ENCODE data around the gene MBD5. TPM values are rescaled to one million over a fixed set of nuclear protein-coding genes. Genes with fewer than 3 reads are reported as not detected.

The MBD5 gene
- total RNA-seq, 1 experiment from 2014 or later: 12.6 TPM

DNA sequence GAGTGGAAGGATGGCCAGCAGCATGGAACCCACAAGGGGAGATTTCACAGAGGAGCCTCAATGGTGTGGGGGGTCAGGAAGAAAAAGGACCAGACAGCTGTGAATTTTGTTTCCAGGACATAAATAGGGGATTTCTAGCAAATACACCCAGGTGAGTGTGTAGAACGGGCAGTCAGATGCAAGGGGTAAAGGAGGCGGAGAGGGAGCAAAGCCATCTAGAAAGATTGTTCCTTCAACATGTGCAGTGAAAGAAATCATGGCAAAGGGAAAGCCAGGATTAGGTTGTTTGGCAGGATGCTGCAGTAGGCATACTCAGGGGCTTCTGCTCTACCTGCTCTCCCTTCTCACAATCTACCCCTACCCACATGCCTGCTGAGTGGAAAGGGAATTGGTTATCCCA is 504.2 kb downstream of the MBD5 start:
- no peak overlapping the region for H3K27ac ChIP-seq
- DNase-seq (ENCODE audit: low read depth in 1 of 2, low spot score in 2 of 2): no peak
- H3K4me3 ChIP-seq: no peak overlapping the region
- H3K27me3 ChIP-seq (replicated peaks): no peaks in the 10 kb centered on the region
- no peaks in the 10 kb centered on the region for H3K9me3 ChIP-seq (replicated peaks)
- no peaks in the 10 kb centered on the region for H3K36me3 ChIP-seq
- H3K4me1 ChIP-seq (replicated peaks): no peaks in the 10 kb centered on the region

DNA sequence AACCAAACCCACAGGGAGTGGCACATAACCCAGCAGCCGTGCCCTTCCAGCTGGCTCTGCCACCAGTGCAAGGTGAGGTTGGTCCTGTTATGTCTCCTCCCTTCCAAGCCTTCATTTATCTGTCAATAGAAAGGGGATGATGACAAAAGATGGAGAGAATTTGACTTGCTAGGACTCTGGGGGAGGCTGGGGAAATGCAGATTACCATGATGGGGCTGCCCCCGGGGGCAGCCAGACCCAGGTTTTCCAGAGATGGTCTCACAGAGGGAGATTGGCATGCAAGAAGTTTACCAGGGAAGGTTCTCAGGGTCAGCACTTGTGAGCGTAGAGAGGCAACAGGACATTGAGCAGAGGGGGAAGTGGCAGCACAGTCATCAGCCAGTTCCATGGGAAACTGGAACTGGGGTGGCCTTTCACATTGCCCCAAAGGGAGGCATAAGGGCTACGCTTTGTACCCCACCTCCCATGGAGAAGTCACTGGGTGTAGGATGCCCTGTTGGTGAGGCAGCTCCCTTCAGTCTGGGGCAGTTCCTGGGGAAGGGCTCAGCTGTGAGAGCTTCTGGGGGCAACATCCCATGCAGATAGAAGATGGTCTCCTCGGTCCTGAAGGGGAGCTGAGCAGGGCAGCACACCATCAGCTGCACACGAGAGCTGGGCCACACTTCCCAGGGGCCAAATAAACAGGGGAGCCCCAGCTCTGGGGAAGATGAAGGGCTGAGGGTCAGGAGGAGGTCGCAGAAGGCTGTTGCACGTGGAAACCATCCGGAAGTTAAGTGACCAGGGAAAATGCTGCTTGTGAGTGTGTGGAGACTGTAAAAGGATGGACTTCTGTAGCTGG is 505.8 kb downstream of the MBD5 start:
- Histone ChIP-seq H3K36me3 (no peaks in the 10 kb centered on the region), H3K27ac (no peak overlapping the region), H3K4me3 (no peak overlapping the region), H3K4me1 (replicated peaks) (no peaks in the 10 kb centered on the region), H3K9me3 (replicated peaks) (no peaks in the 10 kb centered on the region), H3K27me3 (replicated peaks) (no peaks in the 10 kb centered on the region)
- DNase-seq (ENCODE audit: low read depth in 1 of 2, low spot score in 2 of 2): peak in 1 of 2 experiments; percentile 19

DNA sequence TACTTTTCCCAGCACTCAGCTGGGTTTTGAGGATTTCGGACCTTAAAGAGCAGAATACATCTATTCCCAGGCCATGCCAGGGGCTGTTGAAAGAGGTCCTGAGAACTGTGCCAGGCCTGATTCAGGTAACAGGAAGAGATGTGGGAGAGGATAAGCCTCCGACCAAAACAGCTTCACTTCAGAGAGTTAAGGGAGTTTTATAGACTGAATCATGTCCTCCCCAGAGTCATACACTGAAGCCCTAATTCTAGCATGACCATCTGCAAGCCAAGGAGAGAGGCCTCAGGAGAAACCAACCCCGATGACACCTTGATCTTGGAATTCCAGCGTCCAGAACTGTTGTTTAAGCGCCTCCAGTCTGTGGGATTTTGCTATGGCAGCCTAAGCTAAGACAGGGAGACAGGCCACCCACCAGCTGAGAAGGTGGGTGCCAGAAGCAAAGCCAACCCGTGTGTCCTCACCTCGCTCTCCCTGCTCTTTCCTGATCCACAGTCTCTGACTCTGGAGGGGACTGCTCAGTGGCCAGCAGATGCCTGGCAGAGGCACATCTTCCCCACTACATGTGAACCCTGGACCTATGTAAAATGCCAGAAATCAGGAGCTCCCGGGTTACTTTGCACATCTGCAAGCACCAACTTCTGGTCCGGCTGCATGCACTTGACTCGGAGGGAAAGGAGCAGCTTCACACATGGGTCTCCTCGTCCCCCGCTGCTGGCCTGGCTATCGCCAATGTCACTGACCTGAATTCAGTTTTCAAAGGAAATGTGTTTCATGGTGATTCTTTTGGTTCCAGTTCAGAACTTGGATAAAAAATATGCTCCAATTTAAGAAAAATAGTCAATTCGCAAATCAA is 506.8 kb downstream of the MBD5 start:
- no peaks in the 10 kb centered on the region for H3K36me3 ChIP-seq
- no peaks in the 10 kb centered on the region for H3K4me1 ChIP-seq (replicated peaks)
- no peak overlapping the region for H3K4me3 ChIP-seq
- no peaks in the 10 kb centered on the region for H3K9me3 ChIP-seq (replicated peaks)
- no peaks in the 10 kb centered on the region for H3K27me3 ChIP-seq (replicated peaks)
- DNase-seq (ENCODE audit: low read depth in 1 of 2, low spot score in 2 of 2): peak in 1 of 2 experiments; percentile 21
- no peak overlapping the region for H3K27ac ChIP-seq

DNA sequence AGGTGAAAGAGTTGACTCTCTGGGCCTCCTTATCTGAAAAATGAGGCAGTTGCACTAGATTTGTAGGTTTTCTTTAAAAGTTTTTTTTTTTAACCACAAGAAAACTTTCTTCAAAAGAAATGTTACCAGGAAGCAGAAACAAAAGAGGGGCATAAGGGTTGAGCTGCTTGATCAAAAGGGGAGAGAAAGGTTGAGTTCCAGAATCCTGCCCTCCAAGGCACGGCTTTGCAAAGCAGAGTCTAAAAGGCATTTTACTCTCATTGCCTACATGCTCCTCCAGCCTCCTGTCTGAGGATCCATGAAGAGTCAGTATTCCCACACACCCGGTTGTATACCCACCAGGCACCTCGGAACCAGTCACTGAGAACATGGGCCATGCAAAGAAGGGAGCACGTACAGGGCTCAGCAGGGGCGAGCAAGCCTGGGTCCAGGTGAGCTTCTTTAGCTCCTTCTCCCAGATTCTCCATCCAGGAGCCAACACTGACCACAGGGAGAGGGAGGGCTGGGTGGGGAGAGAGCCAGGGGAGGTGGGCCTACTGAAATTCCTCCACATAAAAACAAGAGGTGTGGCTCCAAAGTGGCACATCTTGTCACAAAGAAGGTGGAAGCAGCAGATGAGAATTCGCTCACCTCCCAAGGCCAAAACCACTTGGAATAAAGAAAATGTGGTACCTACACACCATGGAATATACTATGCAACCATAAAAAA is 507.6 kb downstream of the MBD5 start:
- H3K36me3 ChIP-seq: no peaks in the 10 kb centered on the region
- H3K9me3 ChIP-seq (replicated peaks): no peaks in the 10 kb centered on the region
- H3K27me3 ChIP-seq (replicated peaks): no peaks in the 10 kb centered on the region
- peak in 1 of 2 experiments; percentile 22 for DNase-seq (ENCODE audit: low read depth in 1 of 2, low spot score in 2 of 2)
- H3K4me3 ChIP-seq: no peak overlapping the region
- no peaks in the 10 kb centered on the region for H3K4me1 ChIP-seq (replicated peaks)
- H3K27ac ChIP-seq: no peak overlapping the region

DNA sequence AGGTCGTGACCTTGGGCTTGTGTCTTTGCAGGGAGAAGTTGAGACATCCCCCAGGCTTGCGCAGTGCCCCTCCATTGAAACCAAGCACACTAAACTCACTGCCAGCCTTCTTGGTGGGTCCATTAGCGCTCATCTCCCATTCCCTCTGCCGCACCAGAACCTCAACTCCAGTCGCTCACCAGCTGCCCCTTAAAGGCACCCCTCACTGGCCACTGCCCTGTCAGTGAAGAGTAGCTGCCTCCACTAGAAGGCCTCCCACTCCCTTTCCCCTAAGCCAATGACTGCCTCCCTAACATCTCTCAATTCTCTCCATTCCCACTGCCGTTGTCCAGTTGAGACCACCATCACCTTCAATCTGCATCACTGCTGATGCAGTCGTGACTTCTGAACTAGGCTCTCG is 508.9 kb downstream of the MBD5 start:
- Histone ChIP-seq H3K4me3 (no peak overlapping the region), H3K9me3 (replicated peaks) (no peaks in the 10 kb centered on the region), H3K27me3 (replicated peaks) (no peaks in the 10 kb centered on the region), H3K27ac (no peak overlapping the region), H3K36me3 (no peaks in the 10 kb centered on the region), H3K4me1 (replicated peaks) (no peaks in the 10 kb centered on the region)
- DNase-seq (ENCODE audit: low read depth in 1 of 2, low spot score in 2 of 2): peak in 1 of 2 experiments; percentile 25

DNA sequence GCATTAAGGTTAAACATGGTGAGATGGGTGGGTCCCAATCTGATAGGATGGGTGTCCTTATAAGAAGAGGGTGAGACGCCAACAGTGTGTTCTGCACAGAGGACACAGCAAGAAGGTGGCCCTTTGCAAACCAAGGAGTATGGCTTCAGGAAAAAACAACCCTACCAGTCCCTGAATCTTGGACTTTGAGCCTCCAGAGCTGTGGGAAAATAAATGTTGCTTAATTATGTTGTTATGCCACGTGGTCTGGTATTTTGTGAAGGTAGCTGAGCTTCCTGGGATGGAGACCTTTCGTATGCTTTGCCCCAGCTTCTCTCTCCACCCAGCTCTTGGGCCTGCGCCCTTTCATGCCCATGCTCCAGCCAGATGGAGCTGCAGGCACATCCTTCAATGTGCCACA is 509.5 kb downstream of the MBD5 start:
- Histone ChIP-seq H3K27ac (no peak overlapping the region), H3K9me3 (replicated peaks) (no peaks in the 10 kb centered on the region), H3K4me3 (no peak overlapping the region), H3K4me1 (replicated peaks) (no peaks in the 10 kb centered on the region), H3K27me3 (replicated peaks) (no peaks in the 10 kb centered on the region), H3K36me3 (no peaks in the 10 kb centered on the region)
- DNase-seq (ENCODE audit: low read depth in 1 of 2, low spot score in 2 of 2): no peak

DNA sequence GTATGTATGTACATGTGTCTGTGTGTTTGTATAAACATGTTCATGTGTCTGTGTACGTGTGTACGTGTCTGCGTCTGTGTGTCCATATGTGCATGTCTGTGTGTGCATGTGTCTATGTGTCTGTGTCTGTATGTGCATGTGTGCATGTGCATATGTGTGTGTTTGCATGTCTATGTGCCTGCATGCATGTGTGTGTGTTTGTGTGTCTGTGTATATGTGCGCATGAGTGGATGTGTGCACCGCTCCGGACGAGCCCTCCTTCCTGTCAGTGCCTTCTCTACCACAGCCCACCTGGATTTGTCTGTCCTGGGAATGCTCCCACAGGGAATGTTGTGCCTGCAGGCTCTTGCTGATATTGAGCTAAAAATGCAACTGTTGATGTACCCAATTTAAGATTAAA is 510.3 kb downstream of the MBD5 start:
- H3K36me3 ChIP-seq: no peaks in the 10 kb centered on the region
- no peak for DNase-seq (ENCODE audit: low read depth in 1 of 2, low spot score in 2 of 2)

DNA sequence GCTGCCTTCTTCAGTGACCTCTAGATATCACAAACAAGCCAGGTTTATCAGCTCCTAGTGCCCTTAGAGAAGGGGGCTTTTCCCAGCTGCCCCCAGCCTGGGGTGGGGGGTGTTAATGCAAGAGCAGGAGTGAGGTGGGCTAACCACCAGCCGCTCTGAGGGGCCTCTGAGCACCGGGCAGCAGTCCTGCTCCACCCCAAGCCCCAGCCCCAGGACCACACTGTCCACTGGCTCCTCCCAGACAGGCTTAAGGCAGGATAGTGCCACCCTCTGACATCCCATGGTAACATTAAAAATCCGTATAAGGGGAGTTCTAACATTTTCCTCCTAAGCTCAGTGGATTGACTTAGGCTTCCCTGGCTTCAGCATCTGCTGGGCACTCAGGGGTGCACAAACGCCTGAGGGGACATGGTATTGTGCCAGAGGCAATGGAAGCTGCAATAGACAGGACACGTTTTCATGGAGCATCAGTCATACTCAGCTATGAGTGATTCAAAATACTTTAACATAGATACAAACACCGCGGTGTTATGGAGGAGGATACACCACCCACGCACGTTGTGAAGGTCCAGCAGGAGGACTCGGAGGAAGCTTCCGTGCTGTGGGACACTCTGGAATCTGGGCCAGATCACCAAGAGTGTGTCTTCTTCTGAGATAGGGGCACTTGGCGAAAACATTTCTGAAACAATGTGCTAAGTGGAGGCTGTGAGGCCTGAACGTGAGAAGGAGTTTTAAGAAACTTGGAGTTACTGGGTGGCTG is 511.0 kb downstream of the MBD5 start:
- Histone ChIP-seq H3K27me3 (replicated peaks) (no peaks in the 10 kb centered on the region), H3K4me3 (no peak overlapping the region), H3K4me1 (replicated peaks) (no peaks in the 10 kb centered on the region), H3K36me3 (no peaks in the 10 kb centered on the region), H3K9me3 (replicated peaks) (no peaks in the 10 kb centered on the region), H3K27ac (no peak overlapping the region)
- no peak for DNase-seq (ENCODE audit: low read depth in 1 of 2, low spot score in 2 of 2)

More for the DNA sequence above, 510.3 kb downstream of the MBD5 start:
- Histone ChIP-seq H3K4me3 (no peak overlapping the region), H3K27me3 (replicated peaks) (no peaks in the 10 kb centered on the region), H3K4me1 (replicated peaks) (no peaks in the 10 kb centered on the region), H3K9me3 (replicated peaks) (no peaks in the 10 kb centered on the region), H3K27ac (no peak overlapping the region)

DNA sequence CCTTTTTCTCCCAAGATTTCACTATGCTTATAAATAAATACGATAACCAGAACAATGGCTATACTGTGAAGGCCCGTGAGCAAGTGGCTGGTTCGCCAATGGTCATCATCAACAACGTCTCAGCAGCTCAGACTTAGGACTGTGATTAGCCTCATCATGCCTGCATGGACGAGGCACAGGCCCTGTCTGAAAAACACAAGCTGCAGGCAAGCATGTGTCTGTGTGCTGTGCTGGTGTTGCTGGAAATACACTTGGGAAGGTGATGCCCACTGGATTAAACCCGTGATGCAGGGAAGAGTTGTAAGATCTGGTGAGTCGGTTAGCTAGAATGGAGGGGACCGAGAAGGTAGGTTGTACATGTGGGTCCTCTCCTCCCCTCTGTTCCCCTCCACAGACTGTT is 512.1 kb downstream of the MBD5 start:
- Histone ChIP-seq H3K27me3 (replicated peaks) (no peaks in the 10 kb centered on the region), H3K36me3 (no peaks in the 10 kb centered on the region), H3K4me3 (no peak overlapping the region), H3K27ac (no peak overlapping the region), H3K4me1 (replicated peaks) (no peaks in the 10 kb centered on the region), H3K9me3 (replicated peaks) (no peaks in the 10 kb centered on the region)
- DNase-seq (ENCODE audit: low read depth in 1 of 2, low spot score in 2 of 2): no peak

DNA sequence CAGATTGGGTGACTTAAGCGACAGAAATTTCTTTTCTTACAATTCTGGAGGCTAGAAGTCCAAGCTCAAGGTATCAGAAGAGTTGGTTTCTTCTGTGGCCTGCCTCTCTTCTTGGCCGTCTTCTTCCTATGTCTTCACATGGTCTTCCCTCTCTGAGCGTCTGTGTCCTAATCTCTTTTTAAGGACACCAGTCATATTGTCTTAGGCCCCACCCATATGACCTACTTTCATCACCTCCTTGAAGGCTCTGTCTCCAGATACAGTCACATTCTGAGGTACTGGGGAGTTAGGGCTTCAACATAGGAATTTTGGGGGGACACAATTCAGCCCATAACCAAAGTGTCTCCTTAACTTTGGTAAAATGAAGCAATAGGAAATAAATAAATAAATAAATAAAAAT is 512.8 kb downstream of the MBD5 start:
- DNase-seq (ENCODE audit: low read depth in 1 of 2, low spot score in 2 of 2): no peak
- H3K27ac ChIP-seq: no peak overlapping the region
- H3K4me3 ChIP-seq: no peak overlapping the region
- H3K9me3 ChIP-seq (replicated peaks): no peaks in the 10 kb centered on the region
- H3K4me1 ChIP-seq (replicated peaks): no peaks in the 10 kb centered on the region
- H3K36me3 ChIP-seq: no peaks in the 10 kb centered on the region
- no peaks in the 10 kb centered on the region for H3K27me3 ChIP-seq (replicated peaks)

DNA sequence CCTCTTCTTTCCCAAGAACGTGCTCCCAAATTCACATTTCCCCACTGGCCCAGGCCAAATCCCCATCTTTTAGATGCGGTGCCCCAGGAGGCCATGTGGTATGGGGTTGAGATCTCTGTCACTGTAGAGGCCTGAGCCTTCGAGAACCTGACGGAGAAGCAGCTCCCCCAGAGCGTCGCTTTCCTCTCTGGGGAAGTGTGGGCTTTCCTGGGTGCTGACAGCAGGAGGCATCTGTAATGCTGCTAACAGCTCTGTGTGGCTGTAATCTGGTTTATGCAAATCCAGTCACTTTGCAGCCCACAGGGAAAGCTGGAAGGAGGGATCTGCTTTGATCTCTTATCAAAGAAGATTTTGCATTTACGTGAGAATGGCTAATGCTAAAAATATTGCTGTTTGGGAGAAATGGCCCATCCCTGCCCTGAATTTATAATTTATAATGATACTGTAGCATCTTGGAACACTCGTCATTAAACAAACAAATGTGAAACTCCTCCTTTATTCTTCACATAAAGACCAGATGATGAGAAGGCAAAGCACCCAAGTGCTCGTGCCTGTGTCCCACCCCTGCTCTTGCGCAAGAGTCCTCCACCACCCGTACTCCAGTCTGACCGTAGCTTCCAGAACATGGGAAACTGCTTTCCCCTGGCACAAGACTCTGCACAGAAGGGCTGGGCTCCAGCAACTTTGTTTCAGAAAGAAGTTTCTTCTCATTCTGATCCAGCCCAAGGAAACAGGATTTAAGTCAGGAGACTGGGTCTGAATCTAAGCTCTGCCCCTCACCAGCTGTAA is 513.7 kb downstream of the MBD5 start:
- H3K4me1 ChIP-seq (replicated peaks): no peaks in the 10 kb centered on the region
- H3K36me3 ChIP-seq: no peaks in the 10 kb centered on the region
- H3K27me3 ChIP-seq (replicated peaks): no peaks in the 10 kb centered on the region
- H3K9me3 ChIP-seq (replicated peaks): no peaks in the 10 kb centered on the region
- DNase-seq (ENCODE audit: low read depth in 1 of 2, low spot score in 2 of 2): no peak
- H3K27ac ChIP-seq: no peak overlapping the region
- H3K4me3 ChIP-seq: no peak overlapping the region

DNA sequence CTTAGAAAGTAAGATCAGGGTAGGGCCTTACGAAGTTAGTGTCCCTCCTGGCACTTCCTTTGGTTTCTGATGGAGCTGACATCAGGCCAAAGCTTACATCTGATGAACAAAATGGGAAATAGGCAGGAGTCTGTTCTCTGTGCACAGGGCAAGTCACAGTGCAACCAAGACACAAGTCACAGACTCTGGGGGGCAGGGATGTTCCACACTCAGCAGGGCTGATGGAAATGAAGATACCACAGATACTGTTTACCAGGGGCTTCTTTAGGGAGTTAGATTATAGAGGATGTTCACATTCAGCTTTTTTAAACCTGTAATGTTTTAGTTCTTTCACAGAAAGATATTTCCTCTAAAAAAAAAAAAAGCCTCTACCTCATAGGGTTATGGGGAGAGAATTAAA is 517.5 kb downstream of the MBD5 start:
- H3K4me1 ChIP-seq (replicated peaks): no peaks in the 10 kb centered on the region
- no peak for DNase-seq (ENCODE audit: low read depth in 1 of 2, low spot score in 2 of 2)
- H3K36me3 ChIP-seq: no peaks in the 10 kb centered on the region
- H3K27me3 ChIP-seq (replicated peaks): no peaks in the 10 kb centered on the region
- no peak overlapping the region for H3K4me3 ChIP-seq
- no peak overlapping the region for H3K27ac ChIP-seq
- no peaks in the 10 kb centered on the region for H3K9me3 ChIP-seq (replicated peaks)

DNA sequence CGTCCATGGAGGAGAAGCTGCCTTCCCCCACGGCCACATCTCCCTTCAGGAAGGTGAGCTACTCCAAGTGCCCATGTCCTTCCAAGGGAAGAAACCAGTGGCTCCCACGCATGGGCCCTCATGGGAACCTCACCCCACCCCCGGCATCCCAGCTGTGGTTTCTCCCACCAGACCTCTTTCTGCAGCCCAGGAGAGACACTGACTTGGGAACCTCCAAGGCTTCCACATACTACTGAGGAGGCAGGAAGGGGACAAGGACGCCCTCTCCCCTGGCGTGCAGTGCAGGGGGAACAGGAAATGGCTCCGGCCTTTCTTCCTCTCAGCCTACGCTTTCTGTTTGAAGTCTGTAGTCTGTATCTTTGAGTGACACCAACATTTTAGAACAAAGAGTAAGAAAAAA is 519.1 kb downstream of the MBD5 start:
- Histone ChIP-seq H3K36me3 (no peaks in the 10 kb centered on the region), H3K4me1 (replicated peaks) (no peaks in the 10 kb centered on the region), H3K27ac (no peak overlapping the region), H3K4me3 (no peak overlapping the region), H3K27me3 (replicated peaks) (no peaks in the 10 kb centered on the region), H3K9me3 (replicated peaks) (no peaks in the 10 kb centered on the region)
- DNase-seq (ENCODE audit: low read depth in 1 of 2, low spot score in 2 of 2): no peak
